HepG2 (cell line): ENCODE results near the gene ACOT4. TPM values are rescaled to one million over a fixed set of nuclear protein-coding genes. Genes with fewer than 3 reads are reported as not detected.
"Not testable (repeated sequence)": the region's sequence is repeated elsewhere in the genome, so short reads cannot be mapped to it uniquely, and the experiment has no call there.

Experiments
- BCL6 ChIP-seq: IDR thresholded peaks from 2 replicates; pipeline ENCODE4 v1.6.1; 2016; ENCODE audit warnings: missing genetic modification reagents, missing compliant biosample characterization
- DNMT3B ChIP-seq: conservative IDR thresholded peaks from 2 replicates; pipeline ENCODE4 v1.6.1; 2016; ENCODE audit warnings: missing biosample characterization, control low read depth
- ELF4 ChIP-seq: sonication (generic); formaldehyde crosslinking; IDR thresholded peaks from 2 replicates; pipeline ENCODE4 v1.5.0; 2020; ENCODE audit warnings: missing genetic modification reagents, mild to moderate bottlenecking, moderate library complexity, borderline replicate concordance
- ETV5 ChIP-seq: IDR thresholded peaks from 2 replicates; pipeline ENCODE4 v1.6.1; 2018; ENCODE audit warnings: missing biosample characterization, missing genetic modification reagents, inconsistent platforms, borderline replicate concordance
- GATA4 ChIP-seq: sonication (generic); IDR thresholded peaks from 2 replicates; pipeline ENCODE4 v1.6.1; 2016; ENCODE audit warnings: antibody characterized with exemption, low read depth, borderline replicate concordance
- GATAD1 ChIP-seq: IDR thresholded peaks from 2 replicates; pipeline ENCODE4 v1.6.1; 2016; ENCODE audit warnings: missing genetic modification reagents, missing compliant biosample characterization
- KLF6 ChIP-seq: IDR thresholded peaks from 2 replicates; pipeline ENCODE4 v1.8.0; 2016; ENCODE audit warnings: missing biosample characterization, missing genetic modification reagents
- MED8 ChIP-seq: sonication (generic); formaldehyde crosslinking; IDR thresholded peaks from 2 replicates; pipeline ENCODE4 v1.8.1; 2023; ENCODE audit warnings: mild to moderate bottlenecking, missing genetic modification reagents; ENCODE audit not compliant: insufficient replicate concordance
- MIER3 ChIP-seq: IDR thresholded peaks from 2 replicates; pipeline ENCODE4 v1.6.1; 2016; ENCODE audit warnings: missing compliant biosample characterization, borderline replicate concordance
- NRL ChIP-seq: sonication (generic); formaldehyde crosslinking; IDR thresholded peaks from 2 replicates; pipeline ENCODE4 v1.5.0; 2020; ENCODE audit warnings: missing genetic modification reagents, mild to moderate bottlenecking, moderate library complexity, borderline replicate concordance
- RARA ChIP-seq: IDR thresholded peaks from 2 replicates; pipeline ENCODE4 v1.6.1; 2016; ENCODE audit warnings: missing genetic modification reagents, missing compliant biosample characterization
- RFX5 ChIP-seq: IDR thresholded peaks from 2 replicates; pipeline ENCODE4 v1.6.1; 2011; ENCODE audit warnings: low read depth, low read length, improper control_type of control experiment
- SKIL ChIP-seq: sonication (generic); formaldehyde crosslinking; IDR thresholded peaks from 2 replicates; pipeline ENCODE4 v1.8.0; 2022; ENCODE audit warnings: missing genetic modification reagents, mild to moderate bottlenecking, moderate library complexity, borderline replicate concordance
- SOX5 ChIP-seq: IDR thresholded peaks from 2 replicates; pipeline ENCODE4 v1.6.1; 2016; ENCODE audit warnings: borderline replicate concordance
- TCF12 ChIP-seq, 2 experiments: fragments of 450-650 bp in 1 of 2; sonication (generic) in 1 of 2; formaldehyde crosslinking in 1 of 2; IDR thresholded peaks; 2 replicates each; pipeline versions ENCODE4 v1.6.1 to v1.8.0; 2017 to 2022; ENCODE audit warnings: antibody characterized with exemption in 1 of 2, mild to moderate bottlenecking in 1 of 2, missing genetic modification reagents in 1 of 2, moderate library complexity in 1 of 2
- ZBTB14 ChIP-seq: sonication (generic); formaldehyde crosslinking; IDR thresholded peaks from 2 replicates; pipeline ENCODE4 v1.4.0; 2020; ENCODE audit warnings: missing genetic modification reagents
- ZFX ChIP-seq: sonication (generic); formaldehyde crosslinking; IDR thresholded peaks from 2 replicates; pipeline ENCODE4 v1.4.0; 2020; ENCODE audit warnings: mild to moderate bottlenecking, low read depth, missing genetic modification reagents, moderate library complexity
- ZNF878 ChIP-seq: sonication (generic); formaldehyde crosslinking; IDR thresholded peaks from 2 replicates; pipeline ENCODE4 v1.8.1; 2023; ENCODE audit warnings: mild to moderate bottlenecking, missing genetic modification reagents, moderate library complexity
- polyA plus RNA-seq, 8 experiments: library from polyadenylated mRNA; depleted of rRNA in 3 of 8; stranded (reverse) in 7 of 8; unstranded in 1 of 8; fragments of >200 nt; fragmentation: Illumina TruSeq in 4 of 8; extraction: Trizol in 4 of 8; gene quantifications; 2 replicates each; pipeline versions ENCODE4 v1.2.1 to v1.2.3, GENCODE V29; 2011 to 2016; ENCODE audit warnings: low read depth in 4 of 8, missing spikeins in 1 of 8, mixed read lengths in 1 of 8; ENCODE audit not compliant: insufficient read depth in 1 of 8
- total RNA-seq, 5 experiments: library from RNA; depleted of rRNA; stranded (reverse); fragments of >200 nt; fragmentation: Illumina TruSeq; extraction: Trizol; gene quantifications; 2 replicates each; pipeline ENCODE4 v1.2.3, GENCODE V29; 2016; ENCODE audit warnings: low read depth in 1 of 5
- TF ChIP-seq, protein P1 (sequence below): sonication (generic); formaldehyde crosslinking; IDR thresholded peaks from 2 replicates; pipeline ENCODE4 v1.4.0; 2020; ENCODE audit warnings: missing genetic modification reagents, low read depth, mild to moderate bottlenecking, borderline replicate concordance
- TF ChIP-seq, protein P2 (sequence below): sonication (generic); formaldehyde crosslinking; IDR thresholded peaks from 2 replicates; pipeline ENCODE4 v1.5.1; 2020; ENCODE audit warnings: mild to moderate bottlenecking, missing genetic modification reagents, moderate library complexity

The ACOT4 gene
- total and polyA plus RNA-seq, 2 of the 13 experiments (the other 11 are each of a cell fraction or from before 2014, with no cell fraction given), result 0.04 to 0.05 TPM

GRCh38 chr14:73569185-73569958 lies 22.3 kb upstream of the ACOT4 start, which contains the start of gene ACOT2 (continued):
- TF ChIP-seq DNMT3B (0 out of 2 replicates have a peak, but pooled peaks have one; percentile 74), ZBTB14 (CRISPR knock-in tag) (peak; percentile 89), RARA (peak; percentile 60), ELF4 (0 out of 2 replicates have a peak, but pooled peaks have one; percentile 51), ZNF878 (CRISPR knock-in tag) (0 out of 2 replicates have a peak, but pooled peaks have one; percentile 9), MIER3 (CRISPR knock-in tag) (0 out of 2 replicates have a peak, but pooled peaks have one; percentile 4), ZFX (CRISPR knock-in tag) (peak; percentile 95), ETV5 (CRISPR knock-in tag) (peak; percentile 77), NRL (CRISPR knock-in tag) (peak; percentile 77), RFX5 (0 out of 2 replicates have a peak, but pooled peaks have one; percentile 24), GATA4 (0 out of 2 replicates have a peak, but pooled peaks have one; percentile 36), MED8 (peak; percentile 65), TCF12 (CRISPR knock-in tag; IDR thresholded peaks at IDR 0.05) (0 out of 2 replicates have a peak, but pooled peaks have one; percentile 11), SKIL (CRISPR knock-in tag) (peak; percentile 61), KLF6 (peak; percentile 36; the same call in 1 of the 2 replicates), BCL6 (CRISPR knock-in tag) (peak; percentile 61; the same call in 1 of the 2 replicates), SOX5 (CRISPR knock-in tag) (peak; percentile 47), GATAD1 (CRISPR knock-in tag) (peak; percentile 53)
- TF ChIP-seq TCF12 (IDR thresholded peaks at IDR 0.05), result not testable (repeated sequence)
- TF ChIP-seq, protein P1, sequence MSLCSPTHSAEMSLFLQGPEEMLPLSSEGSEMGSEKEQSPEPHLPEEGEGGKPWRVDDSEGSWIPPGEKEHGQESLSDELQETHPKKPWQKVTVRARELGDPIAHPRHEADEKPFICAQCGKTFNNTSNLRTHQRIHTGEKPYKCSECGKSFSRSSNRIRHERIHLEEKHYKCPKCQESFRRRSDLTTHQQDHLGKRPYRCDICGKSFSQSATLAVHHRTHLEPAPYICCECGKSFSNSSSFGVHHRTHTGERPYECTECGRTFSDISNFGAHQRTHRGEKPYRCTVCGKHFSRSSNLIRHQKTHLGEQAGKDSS (CRISPR knock-in tag), result peak; percentile 47; the same call in 1 of the 2 replicates
- TF ChIP-seq, protein P2, sequence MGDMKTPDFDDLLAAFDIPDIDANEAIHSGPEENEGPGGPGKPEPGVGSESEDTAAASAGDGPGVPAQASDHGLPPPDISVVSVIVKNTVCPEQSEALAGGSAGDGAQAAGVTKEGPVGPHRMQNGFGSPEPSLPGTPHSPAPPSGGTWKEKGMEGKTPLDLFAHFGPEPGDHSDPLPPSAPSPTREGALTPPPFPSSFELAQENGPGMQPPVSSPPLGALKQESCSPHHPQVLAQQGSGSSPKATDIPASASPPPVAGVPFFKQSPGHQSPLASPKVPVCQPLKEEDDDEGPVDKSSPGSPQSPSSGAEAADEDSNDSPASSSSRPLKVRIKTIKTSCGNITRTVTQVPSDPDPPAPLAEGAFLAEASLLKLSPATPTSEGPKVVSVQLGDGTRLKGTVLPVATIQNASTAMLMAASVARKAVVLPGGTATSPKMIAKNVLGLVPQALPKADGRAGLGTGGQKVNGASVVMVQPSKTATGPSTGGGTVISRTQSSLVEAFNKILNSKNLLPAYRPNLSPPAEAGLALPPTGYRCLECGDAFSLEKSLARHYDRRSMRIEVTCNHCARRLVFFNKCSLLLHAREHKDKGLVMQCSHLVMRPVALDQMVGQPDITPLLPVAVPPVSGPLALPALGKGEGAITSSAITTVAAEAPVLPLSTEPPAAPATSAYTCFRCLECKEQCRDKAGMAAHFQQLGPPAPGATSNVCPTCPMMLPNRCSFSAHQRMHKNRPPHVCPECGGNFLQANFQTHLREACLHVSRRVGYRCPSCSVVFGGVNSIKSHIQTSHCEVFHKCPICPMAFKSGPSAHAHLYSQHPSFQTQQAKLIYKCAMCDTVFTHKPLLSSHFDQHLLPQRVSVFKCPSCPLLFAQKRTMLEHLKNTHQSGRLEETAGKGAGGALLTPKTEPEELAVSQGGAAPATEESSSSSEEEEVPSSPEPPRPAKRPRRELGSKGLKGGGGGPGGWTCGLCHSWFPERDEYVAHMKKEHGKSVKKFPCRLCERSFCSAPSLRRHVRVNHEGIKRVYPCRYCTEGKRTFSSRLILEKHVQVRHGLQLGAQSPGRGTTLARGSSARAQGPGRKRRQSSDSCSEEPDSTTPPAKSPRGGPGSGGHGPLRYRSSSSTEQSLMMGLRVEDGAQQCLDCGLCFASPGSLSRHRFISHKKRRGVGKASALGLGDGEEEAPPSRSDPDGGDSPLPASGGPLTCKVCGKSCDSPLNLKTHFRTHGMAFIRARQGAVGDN (CRISPR knock-in tag), result peak; percentile 95
